SK-N-SH treated with all-trans-retinoic acid at 6 μM for 48 hours (cell line): ENCODE measurements around the gene ZBTB33.

Experiments used
- ATAC-seq: fragments of 200-7000 bp; cut with Tn5 transposase; 3 replicates; pipeline ENCODE4 v1.9.1; 2020; ENCODE audit warnings: mild to moderate bottlenecking, moderate library complexity
- ARNTL ChIP-seq: fragments of 450-650 bp; formaldehyde crosslinking; IDR thresholded peaks from 2 replicates; pipeline ENCODE4 v1.5.0; 2020; ENCODE audit warnings: low read depth, mild to moderate bottlenecking, moderate library complexity, borderline replicate concordance
- BACH2 ChIP-seq: fragments of 250-450 bp; sonication (Bioruptor Pico); IDR thresholded peaks from 2 replicates; pipeline ENCODE4 v1.9.0; 2021; ENCODE audit warnings: mild to moderate bottlenecking, borderline replicate concordance
- CSDC2 ChIP-seq: fragments of 250-450 bp; sonication (Bioruptor Pico); IDR thresholded peaks from 2 replicates; pipeline ENCODE4 v1.5.0; 2020; ENCODE audit warnings: mild to moderate bottlenecking, moderate library complexity
- ESRRG ChIP-seq: fragments of 250-450 bp; sonication (Bioruptor Pico); IDR thresholded peaks from 2 replicates; pipeline ENCODE4 v1.6.1; 2021; ENCODE audit warnings: mild to moderate bottlenecking
- GLIS3 ChIP-seq: fragments of 250-450 bp; sonication (Bioruptor Pico); IDR thresholded peaks from 2 replicates; pipeline ENCODE4 v1.5.0; 2020; ENCODE audit warnings: mild to moderate bottlenecking, moderate library complexity
- ISL1 ChIP-seq: fragments of 250-450 bp; sonication (Bioruptor Pico); IDR thresholded peaks from 2 replicates; pipeline ENCODE4 v2.1.2; 2022; ENCODE audit warnings: mild to moderate bottlenecking, moderate library complexity
- OSR1 ChIP-seq: fragments of 250-450 bp; sonication (Bioruptor Pico); IDR thresholded peaks from 2 replicates; pipeline ENCODE4 v1.8.0; 2022; ENCODE audit warnings: moderate library complexity, mild to moderate bottlenecking, inconsistent platforms
- PPARA ChIP-seq: fragments of 250-450 bp; sonication (Bioruptor Pico); IDR thresholded peaks from 2 replicates; pipeline ENCODE4 v1.5.0; 2020; ENCODE audit warnings: mild to moderate bottlenecking, borderline replicate concordance
- RARB ChIP-seq: fragments of 250-450 bp; sonication (Bioruptor Pico); IDR thresholded peaks from 2 replicates; pipeline ENCODE4 v1.8.0; 2021; ENCODE audit warnings: mild to moderate bottlenecking, moderate library complexity
- SNAI2 ChIP-seq: fragments of 250-450 bp; sonication (Bioruptor Pico); IDR thresholded peaks from 2 replicates; pipeline ENCODE4 v1.5.0; 2020; ENCODE audit warnings: mild to moderate bottlenecking, moderate library complexity
- TCF4 ChIP-seq: fragments of 250-450 bp; sonication (Bioruptor Pico); IDR thresholded peaks from 2 replicates; pipeline ENCODE4 v1.8.0; 2021; ENCODE audit warnings: mild to moderate bottlenecking, moderate library complexity, borderline replicate concordance
- TOX ChIP-seq: fragments of 250-450 bp; sonication (Bioruptor Pico); IDR thresholded peaks from 2 replicates; pipeline ENCODE4 v1.8.0; 2021; ENCODE audit warnings: mild to moderate bottlenecking, moderate library complexity, borderline replicate concordance
- ZC3H10 ChIP-seq: fragments of 250-450 bp; sonication (Bioruptor Pico); IDR thresholded peaks from 2 replicates; pipeline ENCODE4 v1.5.1; 2021; ENCODE audit warnings: mild to moderate bottlenecking, moderate library complexity
- ZFP3 ChIP-seq: fragments of 250-450 bp; sonication (Bioruptor Pico); IDR thresholded peaks from 2 replicates; pipeline ENCODE4 v1.5.0; 2020; ENCODE audit warnings: mild to moderate bottlenecking, moderate library complexity
- ZFP30 ChIP-seq: fragments of 450-650 bp; formaldehyde crosslinking; IDR thresholded peaks from 2 replicates; pipeline ENCODE4 v1.5.0; 2022; ENCODE audit warnings: mild to moderate bottlenecking, moderate library complexity
- ZNF565 ChIP-seq: fragments of 450-650 bp; formaldehyde crosslinking; conservative IDR thresholded peaks from 2 replicates; pipeline ENCODE4 v1.5.0; 2020; ENCODE audit warnings: low read depth, mild to moderate bottlenecking, moderate library complexity
- ZNF70 ChIP-seq: fragments of 450-650 bp; formaldehyde crosslinking; IDR thresholded peaks from 2 replicates; pipeline ENCODE4 v1.5.0; 2020; ENCODE audit warnings: mild to moderate bottlenecking, moderate library complexity
- ZNF8 ChIP-seq: fragments of 450-650 bp; formaldehyde crosslinking; IDR thresholded peaks from 2 replicates; pipeline ENCODE4 v1.5.0; 2020; ENCODE audit warnings: mild to moderate bottlenecking, moderate library complexity
- TF ChIP-seq, protein P1 (sequence below): fragments of 250-450 bp; sonication (Bioruptor Pico); IDR thresholded peaks from 2 replicates; pipeline ENCODE4 v1.5.1; 2020; ENCODE audit warnings: low read depth, mild to moderate bottlenecking, moderate library complexity
- TF ChIP-seq, protein P2 (sequence below): fragments of 250-450 bp; sonication (Bioruptor Pico); IDR thresholded peaks from 2 replicates; pipeline ENCODE4 v1.8.0; 2020; ENCODE audit warnings: mild to moderate bottlenecking, moderate library complexity, borderline replicate concordance
- TF ChIP-seq, protein P3 (sequence below): fragments of 250-450 bp; sonication (Bioruptor Pico); IDR thresholded peaks from 2 replicates; pipeline ENCODE4 v1.5.0; 2020; ENCODE audit warnings: mild to moderate bottlenecking, moderate library complexity
- TF ChIP-seq, protein P4 (sequence below): fragments of 250-450 bp; sonication (Bioruptor Pico); IDR thresholded peaks from 2 replicates; pipeline ENCODE4 v1.8.0; 2021; ENCODE audit warnings: low read depth, mild to moderate bottlenecking, moderate library complexity, borderline replicate concordance
- TF ChIP-seq, protein P5 (sequence below): fragments of 250-450 bp; sonication (Bioruptor Pico); IDR thresholded peaks from 2 replicates; pipeline ENCODE4 v1.5.1; 2021; ENCODE audit warnings: mild to moderate bottlenecking, moderate library complexity

ZBTB33 gene

DNA sequence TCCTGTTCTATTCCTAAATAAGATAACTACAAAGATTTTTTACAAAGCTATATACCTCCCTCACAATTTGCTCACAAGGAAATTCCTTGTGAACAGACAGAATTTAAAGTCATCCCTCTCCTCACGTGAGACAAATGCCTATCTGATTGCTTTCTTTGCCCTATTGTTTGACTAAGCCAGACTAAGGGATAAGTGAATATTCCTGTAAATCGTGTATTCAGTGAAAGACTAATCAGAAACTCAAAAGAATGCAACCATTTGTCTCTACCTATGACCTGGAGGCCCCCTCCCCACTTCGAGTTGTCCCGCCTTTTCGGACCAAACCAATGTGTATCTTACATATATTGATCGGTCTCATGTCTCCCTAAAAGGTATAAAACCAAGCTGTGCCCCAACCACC is 15.3 kb upstream of the ZBTB33 start:
- TF ChIP-seq GLIS3 (CRISPR knock-in tag), result no peak
- TF ChIP-seq, protein P1, sequence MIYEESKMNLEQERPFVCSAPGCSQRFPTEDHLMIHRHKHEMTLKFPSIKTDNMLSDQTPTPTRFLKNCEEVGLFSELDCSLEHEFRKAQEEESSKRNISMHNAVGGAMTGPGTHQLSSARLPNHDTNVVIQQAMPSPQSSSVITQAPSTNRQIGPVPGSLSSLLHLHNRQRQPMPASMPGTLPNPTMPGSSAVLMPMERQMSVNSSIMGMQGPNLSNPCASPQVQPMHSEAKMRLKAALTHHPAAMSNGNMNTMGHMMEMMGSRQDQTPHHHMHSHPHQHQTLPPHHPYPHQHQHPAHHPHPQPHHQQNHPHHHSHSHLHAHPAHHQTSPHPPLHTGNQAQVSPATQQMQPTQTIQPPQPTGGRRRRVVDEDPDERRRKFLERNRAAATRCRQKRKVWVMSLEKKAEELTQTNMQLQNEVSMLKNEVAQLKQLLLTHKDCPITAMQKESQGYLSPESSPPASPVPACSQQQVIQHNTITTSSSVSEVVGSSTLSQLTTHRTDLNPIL (CRISPR knock-in tag), result no peak
- TF ChIP-seq ZNF8 (CRISPR knock-in tag), result no peak
- TF ChIP-seq ZC3H10 (CRISPR knock-in tag), result no peak
- no peak for TF ChIP-seq ESRRG
- TF ChIP-seq ISL1, result no peak
- TF ChIP-seq, protein P2, sequence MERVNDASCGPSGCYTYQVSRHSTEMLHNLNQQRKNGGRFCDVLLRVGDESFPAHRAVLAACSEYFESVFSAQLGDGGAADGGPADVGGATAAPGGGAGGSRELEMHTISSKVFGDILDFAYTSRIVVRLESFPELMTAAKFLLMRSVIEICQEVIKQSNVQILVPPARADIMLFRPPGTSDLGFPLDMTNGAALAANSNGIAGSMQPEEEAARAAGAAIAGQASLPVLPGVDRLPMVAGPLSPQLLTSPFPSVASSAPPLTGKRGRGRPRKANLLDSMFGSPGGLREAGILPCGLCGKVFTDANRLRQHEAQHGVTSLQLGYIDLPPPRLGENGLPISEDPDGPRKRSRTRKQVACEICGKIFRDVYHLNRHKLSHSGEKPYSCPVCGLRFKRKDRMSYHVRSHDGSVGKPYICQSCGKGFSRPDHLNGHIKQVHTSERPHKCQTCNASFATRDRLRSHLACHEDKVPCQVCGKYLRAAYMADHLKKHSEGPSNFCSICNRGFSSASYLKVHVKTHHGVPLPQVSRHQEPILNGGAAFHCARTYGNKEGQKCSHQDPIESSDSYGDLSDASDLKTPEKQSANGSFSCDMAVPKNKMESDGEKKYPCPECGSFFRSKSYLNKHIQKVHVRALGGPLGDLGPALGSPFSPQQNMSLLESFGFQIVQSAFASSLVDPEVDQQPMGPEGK (CRISPR knock-in tag), result no peak
- TF ChIP-seq, protein P3, sequence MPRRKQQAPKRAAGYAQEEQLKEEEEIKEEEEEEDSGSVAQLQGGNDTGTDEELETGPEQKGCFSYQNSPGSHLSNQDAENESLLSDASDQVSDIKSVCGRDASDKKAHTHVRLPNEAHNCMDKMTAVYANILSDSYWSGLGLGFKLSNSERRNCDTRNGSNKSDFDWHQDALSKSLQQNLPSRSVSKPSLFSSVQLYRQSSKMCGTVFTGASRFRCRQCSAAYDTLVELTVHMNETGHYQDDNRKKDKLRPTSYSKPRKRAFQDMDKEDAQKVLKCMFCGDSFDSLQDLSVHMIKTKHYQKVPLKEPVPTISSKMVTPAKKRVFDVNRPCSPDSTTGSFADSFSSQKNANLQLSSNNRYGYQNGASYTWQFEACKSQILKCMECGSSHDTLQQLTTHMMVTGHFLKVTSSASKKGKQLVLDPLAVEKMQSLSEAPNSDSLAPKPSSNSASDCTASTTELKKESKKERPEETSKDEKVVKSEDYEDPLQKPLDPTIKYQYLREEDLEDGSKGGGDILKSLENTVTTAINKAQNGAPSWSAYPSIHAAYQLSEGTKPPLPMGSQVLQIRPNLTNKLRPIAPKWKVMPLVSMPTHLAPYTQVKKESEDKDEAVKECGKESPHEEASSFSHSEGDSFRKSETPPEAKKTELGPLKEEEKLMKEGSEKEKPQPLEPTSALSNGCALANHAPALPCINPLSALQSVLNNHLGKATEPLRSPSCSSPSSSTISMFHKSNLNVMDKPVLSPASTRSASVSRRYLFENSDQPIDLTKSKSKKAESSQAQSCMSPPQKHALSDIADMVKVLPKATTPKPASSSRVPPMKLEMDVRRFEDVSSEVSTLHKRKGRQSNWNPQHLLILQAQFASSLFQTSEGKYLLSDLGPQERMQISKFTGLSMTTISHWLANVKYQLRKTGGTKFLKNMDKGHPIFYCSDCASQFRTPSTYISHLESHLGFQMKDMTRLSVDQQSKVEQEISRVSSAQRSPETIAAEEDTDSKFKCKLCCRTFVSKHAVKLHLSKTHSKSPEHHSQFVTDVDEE (CRISPR knock-in tag), result no peak
- TF ChIP-seq CSDC2 (CRISPR knock-in tag), result no peak
- no peak for TF ChIP-seq SNAI2 (CRISPR knock-in tag)
- TF ChIP-seq TCF4 (CRISPR knock-in tag), result no peak
- no peak for TF ChIP-seq ZFP30 (CRISPR knock-in tag)
- TF ChIP-seq RARB (CRISPR knock-in tag), result no peak
- no peak for TF ChIP-seq OSR1 (CRISPR knock-in tag)
- TF ChIP-seq TOX (CRISPR knock-in tag), result no peak
- TF ChIP-seq ZFP3 (CRISPR knock-in tag), result no peak
- TF ChIP-seq PPARA (CRISPR knock-in tag), result no peak
- no peak for TF ChIP-seq ZNF565 (CRISPR knock-in tag)
- TF ChIP-seq ARNTL (CRISPR knock-in tag), result no peak
- no peak for ATAC-seq

DNA sequence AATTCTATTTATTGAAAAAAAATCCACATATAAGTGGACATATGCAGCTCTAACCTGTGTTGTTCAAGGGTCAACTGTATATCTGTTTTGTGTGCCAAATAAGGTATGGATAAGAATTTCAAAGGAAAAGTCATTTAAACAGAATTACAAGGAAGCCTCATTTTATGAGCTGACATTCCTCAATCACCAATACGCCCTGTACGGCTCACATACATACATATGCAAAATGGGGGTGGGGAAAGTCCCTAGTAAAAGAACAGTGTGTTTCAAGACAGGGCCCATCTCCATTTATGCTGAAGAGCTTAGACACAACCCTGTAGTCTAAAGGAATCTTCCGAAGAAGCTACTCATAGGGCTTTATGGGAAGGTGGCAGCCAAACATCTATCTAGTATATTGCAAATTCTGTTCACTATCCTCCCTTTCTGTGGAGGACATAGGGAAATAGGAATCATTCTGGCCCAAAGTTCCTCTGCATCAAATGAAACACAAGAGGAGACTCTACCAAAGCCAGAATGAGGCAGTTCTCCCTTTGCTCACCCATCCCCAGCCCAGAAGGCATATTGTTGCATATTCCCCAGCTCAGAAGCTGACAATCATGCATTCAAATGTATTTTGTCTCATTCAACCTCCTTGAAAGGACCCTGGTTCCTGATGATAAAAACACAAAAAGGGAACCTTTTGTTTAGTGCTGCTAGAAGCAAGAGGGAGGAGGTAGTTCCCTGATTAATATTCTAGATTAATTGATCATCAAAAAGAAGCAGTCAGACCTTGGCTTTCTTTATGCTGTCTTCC is 13.7 kb upstream of the ZBTB33 start:
- no peak for ATAC-seq
- TF ChIP-seq, protein P4, sequence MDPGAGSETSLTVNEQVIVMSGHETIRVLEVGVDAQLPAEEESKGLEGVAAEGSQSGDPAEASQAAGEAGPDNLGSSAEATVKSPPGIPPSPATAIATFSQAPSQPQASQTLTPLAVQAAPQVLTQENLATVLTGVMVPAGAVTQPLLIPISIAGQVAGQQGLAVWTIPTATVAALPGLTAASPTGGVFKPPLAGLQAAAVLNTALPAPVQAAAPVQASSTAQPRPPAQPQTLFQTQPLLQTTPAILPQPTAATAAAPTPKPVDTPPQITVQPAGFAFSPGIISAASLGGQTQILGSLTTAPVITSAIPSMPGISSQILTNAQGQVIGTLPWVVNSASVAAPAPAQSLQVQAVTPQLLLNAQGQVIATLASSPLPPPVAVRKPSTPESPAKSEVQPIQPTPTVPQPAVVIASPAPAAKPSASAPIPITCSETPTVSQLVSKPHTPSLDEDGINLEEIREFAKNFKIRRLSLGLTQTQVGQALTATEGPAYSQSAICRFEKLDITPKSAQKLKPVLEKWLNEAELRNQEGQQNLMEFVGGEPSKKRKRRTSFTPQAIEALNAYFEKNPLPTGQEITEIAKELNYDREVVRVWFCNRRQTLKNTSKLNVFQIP (CRISPR knock-in tag), result no peak
- TF ChIP-seq GLIS3 (CRISPR knock-in tag), result no peak
- TF ChIP-seq ZNF8 (CRISPR knock-in tag), result no peak
- TF ChIP-seq RARB (CRISPR knock-in tag), result no peak
- TF ChIP-seq, protein P5, sequence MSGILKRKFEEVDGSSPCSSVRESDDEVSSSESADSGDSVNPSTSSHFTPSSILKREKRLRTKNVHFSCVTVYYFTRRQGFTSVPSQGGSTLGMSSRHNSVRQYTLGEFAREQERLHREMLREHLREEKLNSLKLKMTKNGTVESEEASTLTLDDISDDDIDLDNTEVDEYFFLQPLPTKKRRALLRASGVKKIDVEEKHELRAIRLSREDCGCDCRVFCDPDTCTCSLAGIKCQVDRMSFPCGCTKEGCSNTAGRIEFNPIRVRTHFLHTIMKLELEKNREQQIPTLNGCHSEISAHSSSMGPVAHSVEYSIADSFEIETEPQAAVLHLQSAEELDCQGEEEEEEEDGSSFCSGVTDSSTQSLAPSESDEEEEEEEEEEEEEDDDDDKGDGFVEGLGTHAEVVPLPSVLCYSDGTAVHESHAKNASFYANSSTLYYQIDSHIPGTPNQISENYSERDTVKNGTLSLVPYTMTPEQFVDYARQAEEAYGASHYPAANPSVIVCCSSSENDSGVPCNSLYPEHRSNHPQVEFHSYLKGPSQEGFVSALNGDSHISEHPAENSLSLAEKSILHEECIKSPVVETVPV (CRISPR knock-in tag), result no peak
- TF ChIP-seq PPARA (CRISPR knock-in tag), result no peak
- no peak for TF ChIP-seq OSR1 (CRISPR knock-in tag)
- no peak for TF ChIP-seq SNAI2 (CRISPR knock-in tag)
- TF ChIP-seq, protein P3 (CRISPR knock-in tag), result no peak
- TF ChIP-seq ARNTL (CRISPR knock-in tag), result no peak
- TF ChIP-seq ESRRG, result no peak
- no peak for TF ChIP-seq ZNF70 (CRISPR knock-in tag)
- no peak for TF ChIP-seq TOX (CRISPR knock-in tag)
- TF ChIP-seq, protein P1 (CRISPR knock-in tag), result no peak
- no peak for TF ChIP-seq CSDC2 (CRISPR knock-in tag)
- no peak for TF ChIP-seq ZC3H10 (CRISPR knock-in tag)
- no peak for TF ChIP-seq BACH2 (CRISPR knock-in tag)
